ENCODE data around the gene SMARCD3.

GRCh38 chr7:151225948-151226510 lies 22.5 kb downstream of the SMARCD3 start:
- no peak for TF ChIP-seq CTCF (IDR thresholded peaks at IDR 0.05)
- no peak for TF ChIP-seq POLR2A (IDR thresholded peaks at IDR 0.05)

All from thyroid gland (tissue), 4 donors.